Natural killer cell (primary cell): ENCODE measurements around the gene THNSL1. TPM values are rescaled to one million over a fixed set of nuclear protein-coding genes. Genes with fewer than 3 reads are reported as not detected.

Source experiments
- ATAC-seq, 3 donors: fragments of 150-1000 bp in 2 of 3; fragments of 200-7000 bp in 1 of 3; cut with Tn5 transposase; 1 replicate in 1 of 3; 2 replicates in 2 of 3; pipeline ENCODE4 v1.10.0; 2021; ENCODE audit warnings: mild to moderate bottlenecking in 2 of 3, moderate library complexity in 2 of 3
- DNase-seq, 2 donors: peaks; one replicate each; pipeline versions ENCODE4 v3.0.0 to v3.0.0-alpha.2; 2013 to 2021; ENCODE audit warnings: mixed read lengths in 1 of 2
- H3K27ac ChIP-seq: one replicate; pipeline ENCODE4 v1.5.1; 2013; ENCODE audit warnings: mild to moderate bottlenecking, low read length
- H3K27me3 ChIP-seq: one replicate; pipeline ENCODE4 v1.6.1; 2013; ENCODE audit warnings: low read length; ENCODE audit not compliant: control insufficient read depth, insufficient read depth
- H3K36me3 ChIP-seq: one replicate; pipeline ENCODE4 v1.6.1; 2013; ENCODE audit warnings: low read length; ENCODE audit not compliant: control insufficient read depth, insufficient read depth
- H3K4me1 ChIP-seq: one replicate; pipeline ENCODE4 v1.6.1; 2013; ENCODE audit warnings: low read length; ENCODE audit not compliant: control insufficient read depth, insufficient read depth
- H3K4me3 ChIP-seq: one replicate; pipeline ENCODE4 v1.5.1; 2013; ENCODE audit warnings: low read length
- H3K9me3 ChIP-seq: one replicate; pipeline ENCODE4 v1.6.1; 2013; ENCODE audit warnings: low read length; ENCODE audit not compliant: control insufficient read depth, insufficient read depth
- H3K27ac Mint-ChIP-seq, 2 donors: one replicate each; pipeline ENCODE4 v1.8.0; 2022; ENCODE audit warnings: mild to moderate bottlenecking in 2 of 2, mixed read lengths in 2 of 2, moderate library complexity in 1 of 2
- H3K27me3 Mint-ChIP-seq, 2 donors: one replicate each; pipeline ENCODE4 v1.8.0; 2022; ENCODE audit warnings: low read depth in 2 of 2, mixed read lengths in 2 of 2
- H3K36me3 Mint-ChIP-seq: one replicate; pipeline ENCODE4 v1.8.0; 2022; ENCODE audit warnings: mixed read lengths
- H3K4me1 Mint-ChIP-seq, 2 donors: one replicate each; pipeline ENCODE4 v1.8.0; 2022; ENCODE audit warnings: mixed read lengths in 2 of 2
- H3K4me3 Mint-ChIP-seq: one replicate; pipeline ENCODE4 v1.8.0; 2022; ENCODE audit warnings: mild to moderate bottlenecking, moderate library complexity, mixed read lengths
- H3K9me3 Mint-ChIP-seq, 2 donors: one replicate each; pipeline ENCODE4 v1.8.0; 2022; ENCODE audit warnings: mixed read lengths in 2 of 2
- WGBS: methylation state at CpG from one replicate; pipeline ENCODE4 v1.1.7; 2013; ENCODE audit warnings: missing lambda C conversion rate; ENCODE audit not compliant: insufficient coverage; 5-methylcytosine and 5-hydroxymethylcytosine counted together
- intact Hi-C: fragments of 100-400 bp; cut with micrococcal nuclease; formaldehyde crosslinking; loops from one replicate; pipeline ENCODE4 v1.14.2; 2022
- total RNA-seq, 4 donors: library from RNA; stranded (reverse); fragments of 120-200 nt in 1 of 4; gene quantifications; one replicate each; pipeline versions ENCODE4 v1.2.3 to v1.2.4, GENCODE V29; 2013 to 2022
- TF ChIP-seq, protein P1 (sequence below): fragments of 200-600 bp; IDR thresholded peaks from one replicate; pipeline ENCODE4 v1.8.0; 2022; ENCODE audit warnings: antibody characterized with exemption

The THNSL1 gene
- total RNA-seq, 3 donors from 2014 or later (not counting 1 experiment from before 2014, with no cell fraction given) = 1.2 to 2.9 (median 2.3) TPM

GRCh38 chr10:25061711-25062449, 45.5 kb downstream of the THNSL1 start:
- Histone ChIP-seq H3K36me3 (no peaks in the 10 kb centered on the region), H3K9me3 (no peaks in the 10 kb centered on the region), H3K4me3 (no peak overlapping the region), H3K27ac (peak overlapping the region; percentile 2), H3K27me3 (no peaks in the 10 kb centered on the region), H3K4me1 (peaks cover 16% of the 10 kb centered on the region)
- no peaks in the 10 kb centered on the region for H3K27me3 Mint-ChIP-seq
- peak overlapping the region; percentile 52 to 84 for H3K27ac Mint-ChIP-seq
- peaks cover 15 to 22% of the 10 kb centered on the region in 2 donors for H3K4me1 Mint-ChIP-seq
- TF ChIP-seq, protein P1, sequence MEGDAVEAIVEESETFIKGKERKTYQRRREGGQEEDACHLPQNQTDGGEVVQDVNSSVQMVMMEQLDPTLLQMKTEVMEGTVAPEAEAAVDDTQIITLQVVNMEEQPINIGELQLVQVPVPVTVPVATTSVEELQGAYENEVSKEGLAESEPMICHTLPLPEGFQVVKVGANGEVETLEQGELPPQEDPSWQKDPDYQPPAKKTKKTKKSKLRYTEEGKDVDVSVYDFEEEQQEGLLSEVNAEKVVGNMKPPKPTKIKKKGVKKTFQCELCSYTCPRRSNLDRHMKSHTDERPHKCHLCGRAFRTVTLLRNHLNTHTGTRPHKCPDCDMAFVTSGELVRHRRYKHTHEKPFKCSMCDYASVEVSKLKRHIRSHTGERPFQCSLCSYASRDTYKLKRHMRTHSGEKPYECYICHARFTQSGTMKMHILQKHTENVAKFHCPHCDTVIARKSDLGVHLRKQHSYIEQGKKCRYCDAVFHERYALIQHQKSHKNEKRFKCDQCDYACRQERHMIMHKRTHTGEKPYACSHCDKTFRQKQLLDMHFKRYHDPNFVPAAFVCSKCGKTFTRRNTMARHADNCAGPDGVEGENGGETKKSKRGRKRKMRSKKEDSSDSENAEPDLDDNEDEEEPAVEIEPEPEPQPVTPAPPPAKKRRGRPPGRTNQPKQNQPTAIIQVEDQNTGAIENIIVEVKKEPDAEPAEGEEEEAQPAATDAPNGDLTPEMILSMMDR = no peak
- peak overlapping the region; percentile 77 for H3K4me3 Mint-ChIP-seq
- ATAC-seq (no peak), DNase-seq (no peak)
- 83% methylated on average over 11 of the region's 11 CpGs for WGBS
- no peaks in the 10 kb centered on the region for H3K36me3 Mint-ChIP-seq
- intact Hi-C loops = no loop called here
- H3K9me3 Mint-ChIP-seq = no peaks in the 10 kb centered on the region

DNA sequence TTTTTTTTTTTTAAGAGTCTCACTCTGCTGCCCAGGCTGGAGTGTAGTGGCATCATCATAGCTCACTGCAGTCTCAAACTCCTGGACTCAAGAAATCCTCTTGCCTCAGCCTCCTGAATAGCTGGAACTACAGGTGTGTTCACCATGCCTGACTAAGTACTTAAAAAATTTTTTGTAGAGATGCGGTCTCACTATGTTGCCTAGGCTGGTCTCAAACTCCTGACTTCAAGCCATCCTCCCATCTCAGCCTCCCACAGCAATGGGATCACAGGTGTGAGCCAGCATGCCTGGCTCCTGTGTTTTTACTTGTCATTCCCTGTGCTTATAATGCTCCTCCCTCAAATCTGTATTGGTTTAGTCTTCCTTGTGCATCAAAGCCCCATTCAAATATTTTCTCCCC, 46.7 kb downstream of the THNSL1 start:
- H3K9me3 ChIP-seq = no peaks in the 10 kb centered on the region
- H3K27ac ChIP-seq = no peak overlapping the region
- no peaks in the 10 kb centered on the region for H3K27me3 ChIP-seq
- H3K4me3 Mint-ChIP-seq = peak overlapping the region; percentile 77
- no peaks in the 10 kb centered on the region for H3K36me3 Mint-ChIP-seq
- 100% methylated on average over 1 of the region's 1 CpG for WGBS
- peaks cover 16% of the 10 kb centered on the region for H3K4me1 ChIP-seq
- intact Hi-C loops = no loop called here
- no peak overlapping the region for H3K4me3 ChIP-seq
- TF ChIP-seq, protein P1 = no peak
- H3K27ac Mint-ChIP-seq = peak overlapping the region; percentile 52 to 84
- H3K4me1 Mint-ChIP-seq = peaks cover 15 to 22% of the 10 kb centered on the region in 2 donors
- DNase-seq (no peak), ATAC-seq (no peak)
- no peaks in the 10 kb centered on the region for H3K36me3 ChIP-seq
- no peaks in the 10 kb centered on the region for H3K9me3 Mint-ChIP-seq
- H3K27me3 Mint-ChIP-seq = peaks cover 0 to 2% of the 10 kb centered on the region in 2 donors

- H3K27me3 Mint-ChIP-seq = peaks cover 0 to 2% of the 10 kb centered on the region in 2 donors
- no peak for ATAC-seq
- peak overlapping the region; percentile 39 to 52 for H3K27ac Mint-ChIP-seq
- H3K36me3 Mint-ChIP-seq = no peaks in the 10 kb centered on the region
- Histone ChIP-seq H3K27me3 (no peaks in the 10 kb centered on the region), H3K9me3 (no peaks in the 10 kb centered on the region), H3K4me3 (no peak overlapping the region), H3K27ac (no peak overlapping the region), H3K4me1 (peaks cover 16% of the 10 kb centered on the region), H3K36me3 (no peaks in the 10 kb centered on the region)
- intact Hi-C loops = no loop called here
- H3K4me3 Mint-ChIP-seq = peak overlapping the region; percentile 62
- WGBS = 97% methylated on average over 8 of the region's 8 CpGs
- TF ChIP-seq, protein P1 = no peak
- no peaks in the 10 kb centered on the region for H3K9me3 Mint-ChIP-seq
- peaks cover 15 to 22% of the 10 kb centered on the region in 2 donors for H3K4me1 Mint-ChIP-seq
- DNase-seq = no peak
Measured at GRCh38 chr10:25063644-25064043, 47.2 kb downstream of the THNSL1 start.

GRCh38 chr10:25064401-25064800, 48.0 kb downstream of the THNSL1 start:
- H3K27ac Mint-ChIP-seq = no peak overlapping the region
- peaks cover 0 to 2% of the 10 kb centered on the region in 2 donors for H3K27me3 Mint-ChIP-seq
- no peaks in the 10 kb centered on the region for H3K9me3 Mint-ChIP-seq
- no peaks in the 10 kb centered on the region for H3K27me3 ChIP-seq
- TF ChIP-seq, protein P1 = no peak
- H3K4me1 ChIP-seq = peaks cover 16% of the 10 kb centered on the region
- ATAC-seq (no peak), DNase-seq (no peak)
- intact Hi-C loops = no loop called here
- H3K4me1 Mint-ChIP-seq = peaks cover 15 to 22% of the 10 kb centered on the region in 2 donors
- no peak overlapping the region for H3K4me3 Mint-ChIP-seq
- H3K36me3 ChIP-seq = no peaks in the 10 kb centered on the region
- no peak overlapping the region for H3K27ac ChIP-seq
- H3K4me3 ChIP-seq = no peak overlapping the region
- H3K36me3 Mint-ChIP-seq = no peaks in the 10 kb centered on the region
- 86% methylated on average over 2 of the region's 2 CpGs for WGBS
- H3K9me3 ChIP-seq = no peaks in the 10 kb centered on the region
